Measurements from ENCODE around the gene GBE1.

GBE1 gene

DNA sequence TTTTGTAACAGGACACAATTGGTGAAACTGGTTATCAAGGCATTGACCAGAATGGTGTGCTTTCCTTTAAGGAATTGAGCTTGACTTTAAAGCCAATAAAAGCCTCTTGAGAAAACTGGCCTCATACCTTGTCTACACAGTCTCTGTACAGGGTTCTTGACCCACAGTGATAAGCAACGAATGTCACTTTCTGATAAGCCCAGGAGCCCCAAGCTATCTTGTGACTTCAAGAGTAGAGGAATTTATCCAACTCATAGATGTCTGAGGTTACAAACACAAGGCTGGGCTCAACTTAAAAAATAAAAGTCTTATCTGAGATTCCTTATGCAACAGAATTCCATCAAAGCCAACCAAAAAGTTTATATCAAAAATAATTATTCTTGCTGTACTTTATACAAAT is 212.1 kb downstream of the GBE1 start:
- DNase-seq (ENCODE audit: low read depth in 1 of 2, low spot score in 1 of 2): no peak
- Histone ChIP-seq H3K27ac (replicated peaks) (no peak overlapping the region), H3K27me3 (ENCODE audit: insufficient read depth, poor library complexity, severe bottlenecking) (no peaks in the 10 kb centered on the region), H3K4me3 (replicated peaks; ENCODE audit: insufficient read depth, low read length) (no peak overlapping the region)
- TF ChIP-seq, protein P1, sequence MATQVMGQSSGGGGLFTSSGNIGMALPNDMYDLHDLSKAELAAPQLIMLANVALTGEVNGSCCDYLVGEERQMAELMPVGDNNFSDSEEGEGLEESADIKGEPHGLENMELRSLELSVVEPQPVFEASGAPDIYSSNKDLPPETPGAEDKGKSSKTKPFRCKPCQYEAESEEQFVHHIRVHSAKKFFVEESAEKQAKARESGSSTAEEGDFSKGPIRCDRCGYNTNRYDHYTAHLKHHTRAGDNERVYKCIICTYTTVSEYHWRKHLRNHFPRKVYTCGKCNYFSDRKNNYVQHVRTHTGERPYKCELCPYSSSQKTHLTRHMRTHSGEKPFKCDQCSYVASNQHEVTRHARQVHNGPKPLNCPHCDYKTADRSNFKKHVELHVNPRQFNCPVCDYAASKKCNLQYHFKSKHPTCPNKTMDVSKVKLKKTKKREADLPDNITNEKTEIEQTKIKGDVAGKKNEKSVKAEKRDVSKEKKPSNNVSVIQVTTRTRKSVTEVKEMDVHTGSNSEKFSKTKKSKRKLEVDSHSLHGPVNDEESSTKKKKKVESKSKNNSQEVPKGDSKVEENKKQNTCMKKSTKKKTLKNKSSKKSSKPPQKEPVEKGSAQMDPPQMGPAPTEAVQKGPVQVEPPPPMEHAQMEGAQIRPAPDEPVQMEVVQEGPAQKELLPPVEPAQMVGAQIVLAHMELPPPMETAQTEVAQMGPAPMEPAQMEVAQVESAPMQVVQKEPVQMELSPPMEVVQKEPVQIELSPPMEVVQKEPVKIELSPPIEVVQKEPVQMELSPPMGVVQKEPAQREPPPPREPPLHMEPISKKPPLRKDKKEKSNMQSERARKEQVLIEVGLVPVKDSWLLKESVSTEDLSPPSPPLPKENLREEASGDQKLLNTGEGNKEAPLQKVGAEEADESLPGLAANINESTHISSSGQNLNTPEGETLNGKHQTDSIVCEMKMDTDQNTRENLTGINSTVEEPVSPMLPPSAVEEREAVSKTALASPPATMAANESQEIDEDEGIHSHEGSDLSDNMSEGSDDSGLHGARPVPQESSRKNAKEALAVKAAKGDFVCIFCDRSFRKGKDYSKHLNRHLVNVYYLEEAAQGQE (IDR thresholded peaks at IDR 0.05; ENCODE audit: insufficient replicate concordance, low read depth): no peak
- TF ChIP-seq GABPA (IDR thresholded peaks at IDR 0.05; ENCODE audit: low read depth): no peak
- no peak for TF ChIP-seq SPI1 (IDR thresholded peaks at IDR 0.05; ENCODE audit: borderline replicate concordance, low read depth)
- TF ChIP-seq POLR2AphosphoS5 (IDR thresholded peaks at IDR 0.05; ENCODE audit: low read depth): no peak
- TF ChIP-seq, protein P2, sequence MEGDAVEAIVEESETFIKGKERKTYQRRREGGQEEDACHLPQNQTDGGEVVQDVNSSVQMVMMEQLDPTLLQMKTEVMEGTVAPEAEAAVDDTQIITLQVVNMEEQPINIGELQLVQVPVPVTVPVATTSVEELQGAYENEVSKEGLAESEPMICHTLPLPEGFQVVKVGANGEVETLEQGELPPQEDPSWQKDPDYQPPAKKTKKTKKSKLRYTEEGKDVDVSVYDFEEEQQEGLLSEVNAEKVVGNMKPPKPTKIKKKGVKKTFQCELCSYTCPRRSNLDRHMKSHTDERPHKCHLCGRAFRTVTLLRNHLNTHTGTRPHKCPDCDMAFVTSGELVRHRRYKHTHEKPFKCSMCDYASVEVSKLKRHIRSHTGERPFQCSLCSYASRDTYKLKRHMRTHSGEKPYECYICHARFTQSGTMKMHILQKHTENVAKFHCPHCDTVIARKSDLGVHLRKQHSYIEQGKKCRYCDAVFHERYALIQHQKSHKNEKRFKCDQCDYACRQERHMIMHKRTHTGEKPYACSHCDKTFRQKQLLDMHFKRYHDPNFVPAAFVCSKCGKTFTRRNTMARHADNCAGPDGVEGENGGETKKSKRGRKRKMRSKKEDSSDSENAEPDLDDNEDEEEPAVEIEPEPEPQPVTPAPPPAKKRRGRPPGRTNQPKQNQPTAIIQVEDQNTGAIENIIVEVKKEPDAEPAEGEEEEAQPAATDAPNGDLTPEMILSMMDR (IDR thresholded peaks at IDR 0.05; ENCODE audit: insufficient read depth, low read length): no peak

DNA sequence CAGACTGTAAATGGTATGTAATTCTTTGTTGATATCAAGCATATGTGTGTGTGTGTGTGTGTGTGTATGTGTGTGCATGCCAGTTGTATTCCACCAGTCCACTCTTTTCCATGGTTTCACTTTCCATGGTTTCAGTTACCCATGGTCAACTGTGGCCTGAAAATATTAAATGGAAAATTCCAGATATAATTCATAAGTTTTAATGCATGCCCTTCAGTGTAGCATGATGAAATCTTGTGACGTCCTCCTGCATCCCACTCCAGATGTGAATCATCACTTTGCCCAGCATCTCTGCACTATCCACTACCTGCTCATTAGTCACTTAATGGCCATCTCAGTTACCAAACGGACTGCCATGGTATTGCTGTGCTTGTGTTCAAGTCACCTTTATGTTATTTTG is 215.9 kb downstream of the GBE1 start:
- Histone ChIP-seq H3K27me3 (ENCODE audit: insufficient read depth, poor library complexity, severe bottlenecking) (no peaks in the 10 kb centered on the region), H3K27ac (replicated peaks) (no peak overlapping the region), H3K4me3 (replicated peaks; ENCODE audit: insufficient read depth, low read length) (no peak overlapping the region)
- no peak for DNase-seq (ENCODE audit: low read depth in 1 of 2, low spot score in 1 of 2)
- TF ChIP-seq POLR2AphosphoS5 (IDR thresholded peaks at IDR 0.05; ENCODE audit: low read depth) (no peak), GABPA (IDR thresholded peaks at IDR 0.05; ENCODE audit: low read depth) (no peak), SPI1 (IDR thresholded peaks at IDR 0.05; ENCODE audit: borderline replicate concordance, low read depth) (no peak)
- TF ChIP-seq, protein P2 (IDR thresholded peaks at IDR 0.05; ENCODE audit: insufficient read depth, low read length): no peak
- TF ChIP-seq, protein P1 (IDR thresholded peaks at IDR 0.05; ENCODE audit: insufficient replicate concordance, low read depth): no peak

DNA sequence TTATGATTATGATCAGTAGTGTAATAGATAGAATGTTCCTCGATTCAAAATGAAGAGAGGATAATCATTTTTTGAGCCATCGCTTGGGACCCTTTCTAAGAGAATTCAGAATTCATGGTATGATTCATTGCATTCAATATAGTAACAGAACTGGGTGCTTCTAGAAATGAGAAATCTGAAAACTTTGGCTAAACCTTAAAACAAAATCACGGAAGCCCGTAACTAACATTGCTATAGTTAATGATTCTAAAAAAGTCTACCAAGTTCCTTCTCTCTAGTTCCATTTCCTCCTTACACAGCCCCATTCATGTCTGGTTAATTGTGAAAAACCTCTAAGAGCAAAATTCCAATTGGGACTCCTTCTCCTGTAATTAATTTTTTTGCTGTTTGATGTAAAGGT is 217.1 kb downstream of the GBE1 start:
- no peak overlapping the region for H3K4me3 ChIP-seq (replicated peaks; ENCODE audit: insufficient read depth, low read length)
- TF ChIP-seq, protein P1 (IDR thresholded peaks at IDR 0.05; ENCODE audit: insufficient replicate concordance, low read depth): no peak
- TF ChIP-seq, protein P2 (IDR thresholded peaks at IDR 0.05; ENCODE audit: insufficient read depth, low read length): no peak
- TF ChIP-seq GABPA (IDR thresholded peaks at IDR 0.05; ENCODE audit: low read depth): no peak
- no peak overlapping the region for H3K27ac ChIP-seq (replicated peaks)
- no peaks in the 10 kb centered on the region for H3K27me3 ChIP-seq (ENCODE audit: insufficient read depth, poor library complexity, severe bottlenecking)
- DNase-seq (ENCODE audit: low read depth in 1 of 2, low spot score in 1 of 2): no peak
